ENCODE results near the gene ITIH4. TPM values are rescaled to one million over a fixed set of nuclear protein-coding genes. Genes with fewer than 3 reads are reported as not detected.

The ITIH4 gene
- total and polyA plus RNA-seq, 2 of the 13 experiments (the other 11 are each of a cell fraction or from before 2014, with no cell fraction given): 2.7 to 5.3 TPM

GRCh38 chr3:52827866-52828376 lies 2.6 kb downstream of the ITIH4 start (continued):
- TF ChIP-seq ATF4 (CRISPR knock-in tag; IDR thresholded peaks at IDR 0.05) (no peak), CHCHD3 (CRISPR knock-in tag; IDR thresholded peaks at IDR 0.05) (no peak), ZMYM4 (CRISPR knock-in tag; IDR thresholded peaks at IDR 0.05) (no peak), ATRX (CRISPR knock-in tag; IDR thresholded peaks at IDR 0.05; ENCODE audit: borderline replicate concordance) (no peak), JUNB (CRISPR knock-in tag; IDR thresholded peaks at IDR 0.05; ENCODE audit: borderline replicate concordance) (no peak), CSRNP2 (CRISPR knock-in tag; conservative IDR thresholded peaks at IDR 0.05; ENCODE audit: low read depth) (no peak), ERF (CRISPR knock-in tag; IDR thresholded peaks at IDR 0.05) (peak; percentile 69; the same call in 1 of the 2 replicates), HOXD1 (CRISPR knock-in tag; IDR thresholded peaks at IDR 0.05) (no peak), SRF (IDR thresholded peaks at IDR 0.05; ENCODE audit: low read depth, low read length) (no peak), RELA (CRISPR knock-in tag; IDR thresholded peaks at IDR 0.05) (no peak), CBFB (CRISPR knock-in tag; IDR thresholded peaks at IDR 0.05) (no peak), NR2C2 (CRISPR knock-in tag; IDR thresholded peaks at IDR 0.05; ENCODE audit: borderline replicate concordance) (no peak), ZNF839 (CRISPR knock-in tag; IDR thresholded peaks at IDR 0.05; ENCODE audit: borderline replicate concordance) (no peak), IRX3 (CRISPR knock-in tag; IDR thresholded peaks at IDR 0.05; ENCODE audit: borderline replicate concordance, low read depth) (no peak), ZNF75D (CRISPR knock-in tag; IDR thresholded peaks at IDR 0.05; ENCODE audit: borderline replicate concordance) (no peak), HDAC6 (IDR thresholded peaks at IDR 0.05; ENCODE audit: low read depth, low read length) (no peak), LCORL (IDR thresholded peaks at IDR 0.05) (no peak), LCORL (CRISPR knock-in tag; IDR thresholded peaks at IDR 0.05) (no peak), ZNF770 (CRISPR knock-in tag; IDR thresholded peaks at IDR 0.05) (no peak), SNAPC5 (CRISPR knock-in tag; IDR thresholded peaks at IDR 0.05; ENCODE audit: borderline replicate concordance) (no peak), RBM39 (IDR thresholded peaks at IDR 0.05; ENCODE audit: low read depth, low read length, poor library complexity, severe bottlenecking) (no peak), MAFK (conservative IDR thresholded peaks at IDR 0.05 in 1 of 2, IDR thresholded peaks at IDR 0.05 in 1 of 2; ENCODE audit: low read length in 2 of 2) (no peak), SIX4 (CRISPR knock-in tag; IDR thresholded peaks at IDR 0.05) (no peak), NBN (conservative IDR thresholded peaks at IDR 0.05) (no peak), ZNF34 (CRISPR knock-in tag; IDR thresholded peaks at IDR 0.05; ENCODE audit: borderline replicate concordance) (no peak), ZNF660 (CRISPR knock-in tag; IDR thresholded peaks at IDR 0.05; ENCODE audit: borderline replicate concordance, low read depth) (no peak), EZH2 (conservative IDR thresholded peaks at IDR 0.05; ENCODE audit: low read depth, low read length) (no peak), SMAD1 (CRISPR knock-in tag; IDR thresholded peaks at IDR 0.05; ENCODE audit: borderline replicate concordance, low read depth) (no peak), ZMYM3 (CRISPR knock-in tag; IDR thresholded peaks at IDR 0.05) (peak; percentile 44; the same call in 1 of the 2 replicates)

Data from HepG2 (cell line).